ENCODE measurements around the gene NOM1.
A peak's percentile ranks its signal among the peaks of the same experiment; 100 is the strongest.
"Not testable (repeated sequence)": the region's sequence is repeated elsewhere in the genome, so short reads cannot be mapped to it uniquely, and the experiment has no call there.

The NOM1 gene, protein sequence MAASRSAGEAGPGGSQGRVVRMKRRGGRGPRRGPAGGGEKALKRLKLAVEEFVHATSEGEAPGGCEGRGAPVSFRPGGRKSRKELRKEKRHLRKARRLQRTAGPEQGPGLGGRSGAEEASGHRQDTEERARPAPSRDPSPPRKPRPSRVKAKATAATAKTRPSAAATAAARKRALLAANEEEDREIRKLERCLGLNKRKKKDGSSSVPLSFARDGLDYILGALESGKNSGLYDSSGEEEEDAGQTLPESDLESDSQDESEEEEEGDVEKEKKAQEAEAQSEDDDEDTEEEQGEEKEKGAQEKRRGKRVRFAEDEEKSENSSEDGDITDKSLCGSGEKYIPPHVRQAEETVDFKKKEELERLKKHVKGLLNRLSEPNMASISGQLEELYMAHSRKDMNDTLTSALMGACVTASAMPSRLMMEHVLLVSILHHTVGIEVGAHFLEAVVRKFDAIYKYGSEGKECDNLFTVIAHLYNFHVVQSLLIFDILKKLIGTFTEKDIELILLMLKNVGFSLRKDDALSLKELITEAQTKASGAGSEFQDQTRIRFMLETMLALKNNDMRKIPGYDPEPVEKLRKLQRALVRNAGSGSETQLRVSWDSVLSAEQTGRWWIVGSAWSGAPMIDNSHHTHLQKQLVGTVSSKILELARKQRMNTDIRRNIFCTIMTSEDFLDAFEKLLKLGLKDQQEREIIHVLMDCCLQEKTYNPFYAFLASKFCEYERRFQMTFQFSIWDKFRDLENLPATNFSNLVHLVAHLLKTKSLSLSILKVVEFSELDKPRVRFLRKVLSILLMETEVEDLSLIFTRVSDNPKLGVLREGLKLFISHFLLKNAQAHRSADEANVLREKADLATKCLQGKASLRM

DNA sequence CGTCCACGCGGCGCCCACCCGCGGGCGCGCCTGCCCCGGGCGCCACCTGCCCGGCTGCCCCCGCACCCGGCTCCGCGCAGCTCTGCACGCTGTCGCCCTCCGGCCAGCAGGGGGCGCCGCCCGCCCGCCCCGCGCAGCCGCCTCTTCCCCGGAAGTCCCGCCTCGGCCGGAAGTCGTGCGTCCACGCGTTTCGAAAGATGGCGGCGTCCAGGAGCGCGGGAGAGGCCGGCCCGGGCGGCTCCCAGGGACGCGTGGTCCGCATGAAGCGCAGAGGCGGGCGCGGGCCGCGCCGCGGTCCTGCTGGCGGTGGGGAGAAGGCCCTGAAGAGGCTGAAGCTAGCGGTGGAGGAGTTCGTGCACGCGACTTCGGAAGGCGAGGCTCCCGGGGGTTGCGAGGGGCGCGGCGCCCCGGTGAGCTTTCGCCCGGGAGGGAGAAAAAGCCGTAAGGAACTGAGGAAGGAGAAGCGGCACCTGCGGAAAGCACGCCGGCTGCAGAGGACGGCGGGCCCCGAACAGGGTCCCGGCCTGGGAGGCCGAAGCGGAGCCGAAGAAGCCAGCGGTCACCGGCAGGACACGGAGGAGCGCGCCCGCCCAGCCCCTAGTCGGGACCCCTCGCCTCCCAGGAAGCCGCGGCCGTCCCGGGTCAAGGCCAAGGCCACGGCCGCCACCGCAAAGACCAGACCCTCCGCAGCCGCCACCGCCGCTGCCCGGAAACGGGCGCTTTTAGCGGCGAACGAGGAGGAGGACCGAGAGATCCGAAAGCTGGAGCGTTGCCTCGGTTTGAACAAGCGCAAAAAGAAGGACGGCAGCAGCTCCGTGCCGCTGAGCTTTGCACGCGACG lies at the start of gene NOM1:
Gene NOM1 (plus strand): TSS at position 172 of the 840 bp plus-strand sequence. CDS start 26 bp downstream, at position 198.
- peak within 1 kb of the TSS; percentile 91 for H3K4me3 ChIP-seq (ENCODE audit: low read depth, low read length)
- peak; percentile 86 for DNase-seq (ENCODE audit: low read depth)
- TF ChIP-seq, protein P1, sequence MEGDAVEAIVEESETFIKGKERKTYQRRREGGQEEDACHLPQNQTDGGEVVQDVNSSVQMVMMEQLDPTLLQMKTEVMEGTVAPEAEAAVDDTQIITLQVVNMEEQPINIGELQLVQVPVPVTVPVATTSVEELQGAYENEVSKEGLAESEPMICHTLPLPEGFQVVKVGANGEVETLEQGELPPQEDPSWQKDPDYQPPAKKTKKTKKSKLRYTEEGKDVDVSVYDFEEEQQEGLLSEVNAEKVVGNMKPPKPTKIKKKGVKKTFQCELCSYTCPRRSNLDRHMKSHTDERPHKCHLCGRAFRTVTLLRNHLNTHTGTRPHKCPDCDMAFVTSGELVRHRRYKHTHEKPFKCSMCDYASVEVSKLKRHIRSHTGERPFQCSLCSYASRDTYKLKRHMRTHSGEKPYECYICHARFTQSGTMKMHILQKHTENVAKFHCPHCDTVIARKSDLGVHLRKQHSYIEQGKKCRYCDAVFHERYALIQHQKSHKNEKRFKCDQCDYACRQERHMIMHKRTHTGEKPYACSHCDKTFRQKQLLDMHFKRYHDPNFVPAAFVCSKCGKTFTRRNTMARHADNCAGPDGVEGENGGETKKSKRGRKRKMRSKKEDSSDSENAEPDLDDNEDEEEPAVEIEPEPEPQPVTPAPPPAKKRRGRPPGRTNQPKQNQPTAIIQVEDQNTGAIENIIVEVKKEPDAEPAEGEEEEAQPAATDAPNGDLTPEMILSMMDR (conservative IDR thresholded peaks at IDR 0.05; ENCODE audit: low read depth, low read length): peak; percentile 39

DNA sequence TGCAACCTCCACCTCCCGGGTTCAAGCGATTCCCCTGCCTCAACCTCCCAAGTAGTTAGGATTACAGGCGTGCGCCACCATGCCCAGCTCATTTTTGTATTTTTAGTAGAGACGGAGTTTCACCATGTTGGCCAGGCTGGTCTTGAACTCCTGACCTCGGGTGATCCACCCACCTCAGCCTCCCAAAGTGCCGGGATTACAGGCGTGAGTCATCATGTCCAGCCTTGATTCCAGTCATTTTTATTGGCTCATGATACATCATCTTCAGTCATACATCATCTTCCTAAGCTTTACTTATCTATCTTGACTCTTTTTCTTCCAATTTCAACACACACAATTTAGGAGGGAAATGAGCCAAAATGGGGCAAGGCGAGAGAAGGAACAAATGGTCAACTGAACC lies 49.4 kb upstream of the NOM1 start:
- not testable (repeated sequence) for H3K4me3 ChIP-seq (ENCODE audit: low read depth, low read length); DNase-seq (ENCODE audit: low read depth)

DNA sequence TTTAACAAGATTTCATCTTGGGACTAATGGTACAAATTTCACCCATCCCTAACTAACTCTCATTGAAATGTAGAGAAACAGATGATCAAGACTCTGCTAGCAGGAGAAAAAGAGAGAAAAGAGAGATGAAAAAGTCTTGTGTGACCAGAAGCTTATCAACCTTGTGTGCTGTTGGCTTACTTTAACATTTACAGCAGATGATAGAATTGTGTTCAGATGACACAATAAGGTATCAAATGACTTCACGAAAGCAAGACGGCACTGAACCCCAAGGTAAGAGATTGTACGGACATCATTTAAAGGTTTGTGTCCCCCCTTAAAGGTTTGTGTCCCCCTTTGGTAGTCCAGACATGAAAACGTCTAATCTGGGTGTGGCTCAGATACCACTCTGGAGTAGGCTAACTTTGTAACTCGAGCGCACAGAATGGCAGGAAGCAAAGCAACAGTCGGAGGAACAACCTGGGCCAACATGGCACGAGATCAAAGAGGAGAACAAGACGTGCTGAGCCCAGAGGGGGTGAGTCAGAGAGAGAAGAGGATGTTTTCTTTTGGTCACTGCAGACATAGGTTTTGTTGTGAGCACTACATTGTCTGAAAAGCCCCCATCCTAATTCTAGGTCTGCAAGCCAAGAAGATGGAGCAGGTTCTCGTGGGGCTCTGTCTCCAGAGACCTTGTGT lies 46.1 kb upstream of the NOM1 start:
- TF ChIP-seq, protein P1 (conservative IDR thresholded peaks at IDR 0.05; ENCODE audit: low read depth, low read length): no peak
- no peak overlapping the region for H3K4me3 ChIP-seq (ENCODE audit: low read depth, low read length)
- DNase-seq (ENCODE audit: low read depth): peak; percentile 75

DNA sequence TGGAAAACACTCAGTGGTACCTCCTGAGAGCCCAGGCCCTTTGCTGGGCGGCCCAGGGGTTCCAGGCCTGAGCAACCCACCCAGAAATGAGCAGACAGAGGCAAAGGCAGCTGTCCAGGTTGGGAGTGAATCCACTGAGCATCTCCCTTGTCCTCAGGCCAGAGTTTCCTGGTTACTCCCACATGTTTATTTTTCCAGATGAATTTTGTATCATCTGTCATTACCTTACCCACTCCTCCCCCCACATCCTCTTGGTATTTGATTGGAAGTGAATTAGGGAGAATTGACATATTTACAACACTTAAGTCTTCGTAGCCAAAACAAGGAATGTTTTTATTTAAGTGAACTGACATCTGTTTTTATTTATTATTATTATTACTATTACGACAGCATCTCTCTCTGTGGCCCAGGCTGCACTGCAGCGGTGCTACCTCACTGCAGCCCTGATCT lies 43.3 kb upstream of the NOM1 start:
- TF ChIP-seq, protein P1 (conservative IDR thresholded peaks at IDR 0.05; ENCODE audit: low read depth, low read length): no peak
- DNase-seq (ENCODE audit: low read depth): no peak
- no peak overlapping the region for H3K4me3 ChIP-seq (ENCODE audit: low read depth, low read length)

DNA sequence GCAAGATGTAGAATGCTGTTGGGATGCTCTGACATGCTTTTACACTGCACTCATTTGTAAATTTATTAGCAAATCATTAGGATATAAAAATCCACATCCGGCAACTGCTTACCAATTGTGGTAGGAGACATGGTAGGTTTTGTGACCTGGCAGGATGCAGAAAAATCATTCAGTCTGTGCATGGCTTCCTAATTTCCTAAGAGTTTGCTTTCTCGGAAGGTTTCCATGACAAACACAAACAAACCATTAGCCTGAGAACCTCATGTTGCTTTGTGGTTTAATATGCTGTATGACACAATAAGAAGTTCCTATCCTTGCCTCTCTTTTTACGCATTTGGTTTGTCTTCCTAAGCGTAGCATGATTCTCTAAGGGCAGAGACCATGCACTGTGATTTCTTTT lies 41.9 kb upstream of the NOM1 start:
- DNase-seq (ENCODE audit: low read depth): peak; percentile 86
- no peak overlapping the region for H3K4me3 ChIP-seq (ENCODE audit: low read depth, low read length)
- TF ChIP-seq, protein P1 (conservative IDR thresholded peaks at IDR 0.05; ENCODE audit: low read depth, low read length): no peak

DNA sequence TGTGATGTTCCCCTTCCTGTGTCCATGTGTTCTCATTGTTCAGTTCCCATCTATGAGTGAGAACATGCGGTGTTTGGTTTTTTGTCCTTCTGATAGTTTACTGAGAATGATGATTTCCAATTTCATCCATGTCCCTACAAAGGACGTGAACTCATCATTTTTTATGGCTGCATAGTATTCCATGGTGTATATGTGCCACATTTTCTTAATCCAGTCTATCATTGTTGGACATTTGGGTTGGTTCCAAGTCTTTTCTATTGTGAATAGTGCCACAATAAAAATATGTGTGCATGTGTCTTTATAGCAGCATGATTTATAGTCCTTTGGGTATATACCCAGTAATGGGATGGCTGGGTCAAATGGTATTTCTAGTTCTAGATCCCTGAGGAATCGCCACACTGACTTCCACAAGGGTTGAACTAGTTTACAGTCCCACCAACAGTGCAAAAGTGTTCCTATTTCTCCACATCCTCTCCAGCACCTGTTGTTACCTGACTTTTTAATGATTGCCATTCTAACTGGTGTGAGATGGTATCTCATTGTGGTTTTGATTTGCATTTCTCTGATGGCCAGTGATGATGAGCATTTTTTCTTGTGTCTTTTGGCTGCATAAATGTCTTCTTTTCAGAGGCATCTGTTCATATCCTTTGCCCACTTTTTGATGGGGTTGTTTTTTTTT lies 39.8 kb upstream of the NOM1 start:
- not testable (repeated sequence) for DNase-seq (ENCODE audit: low read depth); H3K4me3 ChIP-seq (ENCODE audit: low read depth, low read length)

DNA sequence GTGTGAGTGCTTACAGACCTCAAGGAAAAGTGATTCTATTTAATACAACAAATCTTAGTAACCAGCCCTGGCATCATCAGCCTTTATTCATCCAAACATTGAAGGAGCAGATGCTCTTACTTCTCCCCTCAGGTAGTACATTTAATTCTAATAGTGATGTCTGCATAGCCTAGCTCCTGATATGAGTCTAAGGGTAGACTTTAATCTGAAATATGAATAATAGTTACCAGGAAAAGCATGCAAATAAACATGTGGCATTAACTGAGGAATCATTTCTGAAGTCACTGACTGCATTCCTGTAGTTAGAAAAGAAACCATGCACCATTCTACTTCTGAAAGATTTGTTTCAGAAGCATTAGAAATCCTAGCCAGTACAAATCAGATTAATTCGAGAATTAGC lies 30.9 kb upstream of the NOM1 start:
- TF ChIP-seq, protein P1 (conservative IDR thresholded peaks at IDR 0.05; ENCODE audit: low read depth, low read length): no peak
- DNase-seq (ENCODE audit: low read depth): no peak
- no peak overlapping the region for H3K4me3 ChIP-seq (ENCODE audit: low read depth, low read length)
